IPS-18c (cell line): ENCODE measurements around the gene FETUB.

Source experiments
- H3K4me3 ChIP-seq: 2 replicates; pipeline ENCODE4 v1.7.0; 2013; ENCODE audit warnings: low read depth, mild to moderate bottlenecking, low read length, moderate library complexity; ENCODE audit not compliant: insufficient read depth
- H3K9me3 ChIP-seq: one replicate; pipeline ENCODE4 v1.6.1; 2013; ENCODE audit warnings: mild to moderate bottlenecking, low read length, moderate library complexity; ENCODE audit not compliant: control insufficient read depth, insufficient read depth

Gene FETUB

GRCh38 chr3:186648851-186649250 is 8.7 kb downstream of the FETUB start:
- Histone ChIP-seq H3K9me3 (no peaks in the 10 kb centered on the region), H3K4me3 (no peak overlapping the region)

GRCh38 chr3:186651678-186652215 is 11.5 kb downstream of the FETUB start:
- Histone ChIP-seq H3K9me3 (no peaks in the 10 kb centered on the region), H3K4me3 (no peak overlapping the region)

GRCh38 chr3:186653080-186653707 is 13.0 kb downstream of the FETUB start:
- no peak overlapping the region for H3K4me3 ChIP-seq
- H3K9me3 ChIP-seq: peaks cover 2% of the 10 kb centered on the region

- peaks cover 2% of the 10 kb centered on the region for H3K9me3 ChIP-seq
These were observed 13.8 kb downstream of the FETUB start for GRCh38 chr3:186653984-186654383.

GRCh38 chr3:186663361-186664118 is 23.3 kb downstream of the FETUB start:
- no peak overlapping the region for H3K4me3 ChIP-seq
- H3K9me3 ChIP-seq: no peaks in the 10 kb centered on the region

More at GRCh38 chr3:186653984-186654383, 13.8 kb downstream of the FETUB start:
- no peak overlapping the region for H3K4me3 ChIP-seq

- no peak overlapping the region for H3K4me3 ChIP-seq
- no peaks in the 10 kb centered on the region for H3K9me3 ChIP-seq
These were observed 23.9 kb downstream of the FETUB start for GRCh38 chr3:186664119-186664495.

GRCh38 chr3:186664506-186664905 is 24.3 kb downstream of the FETUB start:
- Histone ChIP-seq H3K4me3 (no peak overlapping the region), H3K9me3 (no peaks in the 10 kb centered on the region)

- Histone ChIP-seq H3K9me3 (no peaks in the 10 kb centered on the region), H3K4me3 (no peak within 1 kb of the TSS)
These were observed 25.5 kb downstream of the FETUB start, which contains the start of gene HRG for GRCh38 chr3:186665625-186666188. TSS of gene HRG (plus strand) at chr3:186666014. CDS start at chr3:186666032, 18 bp downstream.

GRCh38 chr3:186668426-186668825 is 28.2 kb downstream of the FETUB start:
- Histone ChIP-seq H3K9me3 (no peaks in the 10 kb centered on the region), H3K4me3 (no peak overlapping the region)

GRCh38 chr3:186669378-186670084 is 29.3 kb downstream of the FETUB start:
- H3K9me3 ChIP-seq: no peaks in the 10 kb centered on the region
- H3K4me3 ChIP-seq: no peak overlapping the region

- no peak overlapping the region for H3K4me3 ChIP-seq
- H3K9me3 ChIP-seq: no peaks in the 10 kb centered on the region
These were observed 30.0 kb downstream of the FETUB start for GRCh38 chr3:186670155-186670554.

GRCh38 chr3:186671051-186671450 is 30.9 kb downstream of the FETUB start:
- H3K4me3 ChIP-seq: no peak overlapping the region
- no peaks in the 10 kb centered on the region for H3K9me3 ChIP-seq

GRCh38 chr3:186678604-186679003 is 38.4 kb downstream of the FETUB start:
- peaks cover 4% of the 10 kb centered on the region for H3K9me3 ChIP-seq
- H3K4me3 ChIP-seq: no peak overlapping the region

- H3K9me3 ChIP-seq: peaks cover 5% of the 10 kb centered on the region
- H3K4me3 ChIP-seq: no peak overlapping the region
These were observed 39.0 kb downstream of the FETUB start for GRCh38 chr3:186679151-186679550.

GRCh38 chr3:186680869-186681268 is 40.7 kb downstream of the FETUB start:
- Histone ChIP-seq H3K9me3 (peaks cover 5% of the 10 kb centered on the region), H3K4me3 (no peak overlapping the region)

- Histone ChIP-seq H3K9me3 (peaks cover 5% of the 10 kb centered on the region), H3K4me3 (no peak overlapping the region)
These were observed 42.6 kb downstream of the FETUB start for GRCh38 chr3:186682812-186683211.

GRCh38 chr3:186683979-186684378 is 43.8 kb downstream of the FETUB start:
- H3K9me3 ChIP-seq: peaks cover 5% of the 10 kb centered on the region
- no peak overlapping the region for H3K4me3 ChIP-seq
